ENCODE measurements around the gene STX4.

The STX4 gene

DNA sequence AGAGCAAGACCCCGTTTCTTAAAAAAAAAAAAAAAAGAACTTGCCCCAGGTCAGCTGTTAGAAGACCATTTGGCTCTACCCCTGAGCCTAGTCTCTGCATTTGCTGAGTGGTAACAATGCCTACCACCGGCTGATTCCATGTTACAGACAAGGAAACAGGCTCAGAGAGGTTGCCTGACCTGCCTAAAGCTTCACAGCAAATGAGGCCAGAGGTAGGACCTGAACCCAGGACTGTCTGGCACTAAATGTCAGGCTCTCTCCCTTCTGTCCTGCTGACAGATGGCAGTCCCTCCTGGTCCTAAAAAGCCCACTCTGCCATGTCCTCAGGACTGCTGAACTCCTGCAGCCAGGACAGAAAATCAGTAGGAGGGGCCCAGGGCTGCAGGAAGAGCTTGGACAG, 28.7 kb upstream of the STX4 start:
- H3K27ac ChIP-seq (ENCODE audit: low read depth, low read length, poor library complexity, severe bottlenecking) = no peak overlapping the region
- no peaks in the 10 kb centered on the region for H3K36me3 ChIP-seq (ENCODE audit: insufficient read depth, low read length)
- no peaks in the 10 kb centered on the region for H3F3A ChIP-seq (ENCODE audit: insufficient read depth, low read length)
- no peaks in the 10 kb centered on the region for H3K79me2 ChIP-seq (ENCODE audit: insufficient read depth, low read length)
- 0 out of 2 replicates have a peak, but pooled peaks cover 12% of the 10 kb centered on the region for H3K27me3 ChIP-seq (ENCODE audit: insufficient read depth, low read length)
- H3K9me2 ChIP-seq (ENCODE audit: low read depth, low read length) = no peaks in the 10 kb centered on the region
- H3K9me3 ChIP-seq (ENCODE audit: low read length) = no peaks in the 10 kb centered on the region
- no peak overlapping the region for H3K4me2 ChIP-seq (ENCODE audit: low read length)
- H4K20me1 ChIP-seq (ENCODE audit: insufficient read depth, low read length) = no peaks in the 10 kb centered on the region
- H3K9ac ChIP-seq (ENCODE audit: low read length) = no peak overlapping the region
- H3K4me1 ChIP-seq (ENCODE audit: insufficient read depth, low read length, severe bottlenecking) = no peaks in the 10 kb centered on the region
- TF ChIP-seq, protein P1, sequence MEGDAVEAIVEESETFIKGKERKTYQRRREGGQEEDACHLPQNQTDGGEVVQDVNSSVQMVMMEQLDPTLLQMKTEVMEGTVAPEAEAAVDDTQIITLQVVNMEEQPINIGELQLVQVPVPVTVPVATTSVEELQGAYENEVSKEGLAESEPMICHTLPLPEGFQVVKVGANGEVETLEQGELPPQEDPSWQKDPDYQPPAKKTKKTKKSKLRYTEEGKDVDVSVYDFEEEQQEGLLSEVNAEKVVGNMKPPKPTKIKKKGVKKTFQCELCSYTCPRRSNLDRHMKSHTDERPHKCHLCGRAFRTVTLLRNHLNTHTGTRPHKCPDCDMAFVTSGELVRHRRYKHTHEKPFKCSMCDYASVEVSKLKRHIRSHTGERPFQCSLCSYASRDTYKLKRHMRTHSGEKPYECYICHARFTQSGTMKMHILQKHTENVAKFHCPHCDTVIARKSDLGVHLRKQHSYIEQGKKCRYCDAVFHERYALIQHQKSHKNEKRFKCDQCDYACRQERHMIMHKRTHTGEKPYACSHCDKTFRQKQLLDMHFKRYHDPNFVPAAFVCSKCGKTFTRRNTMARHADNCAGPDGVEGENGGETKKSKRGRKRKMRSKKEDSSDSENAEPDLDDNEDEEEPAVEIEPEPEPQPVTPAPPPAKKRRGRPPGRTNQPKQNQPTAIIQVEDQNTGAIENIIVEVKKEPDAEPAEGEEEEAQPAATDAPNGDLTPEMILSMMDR (IDR thresholded peaks at IDR 0.05; ENCODE audit: low read length) = no peak
- no peak for TF ChIP-seq EZH2 (IDR thresholded peaks at IDR 0.05; ENCODE audit: borderline replicate concordance, low read length)
- no peak overlapping the region for H3K4me3 ChIP-seq (ENCODE audit: low read depth, low read length, poor library complexity, severe bottlenecking)
- H2AFZ ChIP-seq (ENCODE audit: low read length) = no peak overlapping the region

DNA sequence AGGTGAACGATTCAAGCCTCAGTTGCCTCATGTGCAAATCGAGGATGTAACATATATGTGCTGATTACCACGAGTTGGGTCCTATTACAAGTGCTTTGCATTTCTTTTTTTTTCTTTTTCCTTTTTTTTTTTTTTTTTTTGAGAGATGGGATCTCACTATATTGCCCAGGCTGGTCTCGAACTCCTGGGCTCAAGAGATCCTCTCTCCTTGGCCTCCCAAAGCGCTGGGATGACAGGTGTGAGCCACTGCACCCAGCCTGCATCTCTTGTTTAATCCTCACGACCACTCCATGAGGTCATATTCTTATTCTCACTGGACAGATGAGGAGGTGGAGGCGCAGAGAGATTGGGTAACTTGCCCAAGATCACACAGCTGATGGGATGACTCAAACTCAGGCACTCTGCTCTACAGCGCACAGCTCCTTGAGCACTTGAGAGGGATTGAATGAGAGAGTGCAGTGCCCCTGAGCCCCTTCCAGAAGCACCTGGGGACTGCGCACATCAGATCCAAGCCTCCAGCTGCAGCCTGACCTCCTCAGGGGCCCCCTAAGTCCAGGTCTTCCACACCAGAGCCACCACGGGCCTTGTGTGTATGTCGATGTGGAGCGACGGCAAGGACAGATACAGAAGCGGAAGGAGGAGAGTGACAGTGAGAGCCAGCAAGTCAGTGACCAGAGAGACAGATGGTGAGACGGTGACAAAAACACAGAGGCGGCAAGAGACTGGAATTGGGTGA, 27.8 kb upstream of the STX4 start:
- TF ChIP-seq EZH2 (IDR thresholded peaks at IDR 0.05; ENCODE audit: borderline replicate concordance, low read length) = no peak
- TF ChIP-seq, protein P1 (IDR thresholded peaks at IDR 0.05; ENCODE audit: low read length) = no peak
- H3K4me1 ChIP-seq (ENCODE audit: insufficient read depth, low read length, severe bottlenecking) = no peaks in the 10 kb centered on the region
- H3K9ac ChIP-seq (ENCODE audit: low read length) = no peak overlapping the region

DNA sequence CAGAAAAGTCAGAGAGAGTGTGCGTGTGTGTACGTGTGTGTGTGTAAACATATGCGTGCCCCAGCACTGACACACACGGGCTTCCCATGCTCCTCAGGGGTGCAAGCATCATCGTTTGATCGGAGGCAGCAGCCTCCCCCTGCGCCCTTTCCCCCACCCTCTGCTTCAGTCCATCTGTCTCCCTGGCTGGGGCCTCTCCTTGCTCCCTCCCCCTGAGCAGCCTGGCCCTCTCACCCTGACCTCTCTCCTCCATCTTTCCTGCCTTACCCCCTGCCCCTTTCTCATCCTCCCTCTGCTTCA, 27.3 kb upstream of the STX4 start:
- no peak overlapping the region for H2AFZ ChIP-seq (ENCODE audit: low read length)
- no peaks in the 10 kb centered on the region for H3K36me3 ChIP-seq (ENCODE audit: insufficient read depth, low read length)
- H3K27me3 ChIP-seq (ENCODE audit: insufficient read depth, low read length) = peaks cover 15% of the 10 kb centered on the region; the same call in 1 of the 2 replicates
- H4K20me1 ChIP-seq (ENCODE audit: insufficient read depth, low read length) = no peaks in the 10 kb centered on the region
- no peaks in the 10 kb centered on the region for H3K4me1 ChIP-seq (ENCODE audit: insufficient read depth, low read length, severe bottlenecking)
- TF ChIP-seq EZH2 (IDR thresholded peaks at IDR 0.05; ENCODE audit: borderline replicate concordance, low read length) = no peak
- TF ChIP-seq, protein P1 (IDR thresholded peaks at IDR 0.05; ENCODE audit: low read length) = no peak
- H3K27ac ChIP-seq (ENCODE audit: low read depth, low read length, poor library complexity, severe bottlenecking) = no peak overlapping the region
- H3F3A ChIP-seq (ENCODE audit: insufficient read depth, low read length) = no peaks in the 10 kb centered on the region
- H3K9me3 ChIP-seq (ENCODE audit: low read length) = no peaks in the 10 kb centered on the region
- no peak overlapping the region for H3K4me3 ChIP-seq (ENCODE audit: low read depth, low read length, poor library complexity, severe bottlenecking)
- no peaks in the 10 kb centered on the region for H3K79me2 ChIP-seq (ENCODE audit: insufficient read depth, low read length)
- no peak overlapping the region for H3K4me2 ChIP-seq (ENCODE audit: low read length)
- H3K9me2 ChIP-seq (ENCODE audit: low read depth, low read length) = no peaks in the 10 kb centered on the region
- H3K9ac ChIP-seq (ENCODE audit: low read length) = no peak overlapping the region

More for the DNA sequence above, 27.8 kb upstream of the STX4 start:
- 0 out of 2 replicates have a peak, but pooled peaks cover 14% of the 10 kb centered on the region for H3K27me3 ChIP-seq (ENCODE audit: insufficient read depth, low read length)
- no peaks in the 10 kb centered on the region for H3F3A ChIP-seq (ENCODE audit: insufficient read depth, low read length)
- no peak overlapping the region for H3K4me3 ChIP-seq (ENCODE audit: low read depth, low read length, poor library complexity, severe bottlenecking)
- H2AFZ ChIP-seq (ENCODE audit: low read length) = no peak overlapping the region
- no peaks in the 10 kb centered on the region for H3K9me3 ChIP-seq (ENCODE audit: low read length)
- no peaks in the 10 kb centered on the region for H3K79me2 ChIP-seq (ENCODE audit: insufficient read depth, low read length)
- no peaks in the 10 kb centered on the region for H3K36me3 ChIP-seq (ENCODE audit: insufficient read depth, low read length)
- H3K27ac ChIP-seq (ENCODE audit: low read depth, low read length, poor library complexity, severe bottlenecking) = no peak overlapping the region
- H3K9me2 ChIP-seq (ENCODE audit: low read depth, low read length) = no peaks in the 10 kb centered on the region
- H3K4me2 ChIP-seq (ENCODE audit: low read length) = no peak overlapping the region
- no peaks in the 10 kb centered on the region for H4K20me1 ChIP-seq (ENCODE audit: insufficient read depth, low read length)

Data from OCI-LY1 (cell line).